Measurements from ENCODE around the gene MUC5B.

DNA sequence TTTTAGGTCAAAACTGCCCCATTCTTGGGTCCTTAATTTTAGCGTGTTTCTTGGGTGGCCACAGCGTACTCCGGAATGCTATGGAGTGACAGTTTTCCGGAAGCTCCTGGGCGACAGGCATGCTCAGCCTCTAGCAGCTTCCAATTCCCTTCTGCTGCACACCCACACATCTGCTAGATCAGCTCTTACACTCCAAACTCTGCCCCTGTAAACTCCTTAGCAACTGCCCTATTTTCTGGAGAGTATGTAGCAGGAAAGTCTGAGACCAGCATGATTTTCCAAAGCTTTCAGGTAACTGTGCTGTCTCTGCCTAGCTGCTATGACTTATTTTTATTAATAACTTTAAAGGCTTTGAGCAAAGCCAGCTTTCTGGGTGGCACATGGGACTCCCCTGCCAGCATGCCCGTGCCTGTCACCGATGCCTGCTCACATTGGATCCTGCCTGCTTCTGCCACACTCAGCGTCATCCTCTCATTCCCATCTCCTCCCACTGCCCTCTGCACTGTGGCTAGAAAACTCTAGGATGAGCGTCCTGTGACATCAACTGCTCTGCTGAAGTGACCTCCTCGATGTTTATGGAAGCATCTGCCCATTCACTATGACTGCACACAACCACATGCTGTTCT lies 69.3 kb downstream of the MUC5B start:
- TF ChIP-seq, protein P1, sequence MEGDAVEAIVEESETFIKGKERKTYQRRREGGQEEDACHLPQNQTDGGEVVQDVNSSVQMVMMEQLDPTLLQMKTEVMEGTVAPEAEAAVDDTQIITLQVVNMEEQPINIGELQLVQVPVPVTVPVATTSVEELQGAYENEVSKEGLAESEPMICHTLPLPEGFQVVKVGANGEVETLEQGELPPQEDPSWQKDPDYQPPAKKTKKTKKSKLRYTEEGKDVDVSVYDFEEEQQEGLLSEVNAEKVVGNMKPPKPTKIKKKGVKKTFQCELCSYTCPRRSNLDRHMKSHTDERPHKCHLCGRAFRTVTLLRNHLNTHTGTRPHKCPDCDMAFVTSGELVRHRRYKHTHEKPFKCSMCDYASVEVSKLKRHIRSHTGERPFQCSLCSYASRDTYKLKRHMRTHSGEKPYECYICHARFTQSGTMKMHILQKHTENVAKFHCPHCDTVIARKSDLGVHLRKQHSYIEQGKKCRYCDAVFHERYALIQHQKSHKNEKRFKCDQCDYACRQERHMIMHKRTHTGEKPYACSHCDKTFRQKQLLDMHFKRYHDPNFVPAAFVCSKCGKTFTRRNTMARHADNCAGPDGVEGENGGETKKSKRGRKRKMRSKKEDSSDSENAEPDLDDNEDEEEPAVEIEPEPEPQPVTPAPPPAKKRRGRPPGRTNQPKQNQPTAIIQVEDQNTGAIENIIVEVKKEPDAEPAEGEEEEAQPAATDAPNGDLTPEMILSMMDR (IDR thresholded peaks at IDR 0.05): no peak
- no peak for TF ChIP-seq POLR2A (IDR thresholded peaks at IDR 0.05)

All from vagina (tissue), 2 donors.